Adrenal gland (tissue), 12 donors: ENCODE results near the gene RNASE13. TPM values are rescaled to one million over a fixed set of nuclear protein-coding genes. Genes with fewer than 3 reads are reported as not detected.

ENCODE experiments used
- DNase-seq, 7 donors: peaks; one replicate each; pipeline ENCODE4 v3.0.0-alpha.2; 2019 to 2020
- H3K27ac ChIP-seq, 5 donors: fragments of 200-600 bp; sonication (generic) in 4 of 5; 1 replicate in 3 of 5; 2 replicates in 2 of 5; pipeline versions ENCODE4 v1.5.1 to v1.8.0; 2016 to 2020; ENCODE audit warnings: mild to moderate bottlenecking in 1 of 5
- H3K27me3 ChIP-seq: fragments of 200-600 bp; 2 replicates; pipeline ENCODE4 v1.8.0; 2021
- H3K36me3 ChIP-seq, 2 donors: fragments of 200-600 bp; replicated peaks in 1 of 2; 1 replicate in 1 of 2; 2 replicates in 1 of 2; pipeline versions ENCODE4 v1.5.1 to v1.8.0; 2018 to 2022
- H3K4me1 ChIP-seq, 2 donors: fragments of 200-600 bp; replicated peaks in 1 of 2; 1 replicate in 1 of 2; 2 replicates in 1 of 2; pipeline versions ENCODE4 v1.5.1 to v1.8.0; 2018 to 2021
- H3K4me3 ChIP-seq, 4 donors: fragments of 200-600 bp; sonication (generic) in 3 of 4; one replicate each; pipeline ENCODE4 v1.5.1; 2016 to 2018
- H3K9me3 ChIP-seq, 3 donors: fragments of 200-600 bp; sonication (generic) in 1 of 3; replicated peaks in 1 of 3; 1 replicate in 2 of 3; 2 replicates in 1 of 3; pipeline versions ENCODE4 v1.5.1 to v1.8.0; 2016 to 2021
- CTCF ChIP-seq, 6 experiments: fragments of 450-650 bp in 4 of 6; fragments of 200-600 bp in 2 of 6; sonication (generic) in 1 of 6; IDR thresholded peaks; 1 replicate in 5 of 6; 2 replicates in 1 of 6; pipeline versions ENCODE4 v1.5.1 to v1.8.0; 2016 to 2021; ENCODE audit warnings: antibody characterized with exemption in 6 of 6, mild to moderate bottlenecking in 2 of 6, moderate library complexity in 1 of 6
- POLR2A ChIP-seq, 2 donors: fragments of 450-650 bp; IDR thresholded peaks; one replicate each; pipeline ENCODE4 v1.6.1; 2017; ENCODE audit warnings: antibody characterized with exemption in 2 of 2, mild to moderate bottlenecking in 2 of 2, moderate library complexity in 1 of 2
- WGBS, 4 donors: extraction: QIAGEN DNeasy Blood & Tissue Kit in 2 of 4; methylation state at CpG; one replicate each; pipeline versions ENCODE4 v1.1.5 to v1.1.7; 2013 to 2017; 5-methylcytosine and 5-hydroxymethylcytosine counted together
- intact Hi-C, 2 donors: fragments of 100-400 bp; cut with DNase I; formaldehyde crosslinking; loops; one replicate each; pipeline versions ENCODE4 v1.14.1 to v1.15.0; 2022 to 2023
- polyA plus RNA-seq, 3 donors: library from polyadenylated mRNA; stranded (reverse); fragments of 200-250 nt in 2 of 3; fragments of 350-450 nt in 1 of 3; fragmentation: Illumina TruSeq in 1 of 3; extraction: RNeasy Lipid Tissue Mini Kit (QIAGEN cat#74804) in 1 of 3; gene quantifications; one replicate each; pipeline ENCODE4 v1.2.3, GENCODE V29; 2013 to 2014
- total RNA-seq, 9 donors: library from RNA; depleted of rRNA in 4 of 9; stranded (reverse); fragments of >200 nt in 4 of 9; fragments of 120-200 nt in 1 of 9; fragmentation: NEBNext Ultra II Directional in 1 of 9; extraction: Animal tissue kit (Norgen Biotek cat#: 25700) in 1 of 9; gene quantifications; one replicate each; pipeline versions ENCODE4 v1.1.0 to v1.2.4, GENCODE V29; 2013 to 2023
- donor health status: healthy with polysubstance abuse.
- donor health status: Bipolar disorder and iron deficiency.
- donor health status: DM: yes; HTN: yes; CAD: no.
- donor health status: DM: no; HTN: no; CAD: no.
- donor health status: DM: no; HTN: no; CAD: no.
- donor health status: DM: yes; HTN: yes; CAD: no.

Gene RNASE13
- total and polyA plus RNA-seq, 12 donors: 0.03 to 0.27 TPM; not detected in 10

DNA sequence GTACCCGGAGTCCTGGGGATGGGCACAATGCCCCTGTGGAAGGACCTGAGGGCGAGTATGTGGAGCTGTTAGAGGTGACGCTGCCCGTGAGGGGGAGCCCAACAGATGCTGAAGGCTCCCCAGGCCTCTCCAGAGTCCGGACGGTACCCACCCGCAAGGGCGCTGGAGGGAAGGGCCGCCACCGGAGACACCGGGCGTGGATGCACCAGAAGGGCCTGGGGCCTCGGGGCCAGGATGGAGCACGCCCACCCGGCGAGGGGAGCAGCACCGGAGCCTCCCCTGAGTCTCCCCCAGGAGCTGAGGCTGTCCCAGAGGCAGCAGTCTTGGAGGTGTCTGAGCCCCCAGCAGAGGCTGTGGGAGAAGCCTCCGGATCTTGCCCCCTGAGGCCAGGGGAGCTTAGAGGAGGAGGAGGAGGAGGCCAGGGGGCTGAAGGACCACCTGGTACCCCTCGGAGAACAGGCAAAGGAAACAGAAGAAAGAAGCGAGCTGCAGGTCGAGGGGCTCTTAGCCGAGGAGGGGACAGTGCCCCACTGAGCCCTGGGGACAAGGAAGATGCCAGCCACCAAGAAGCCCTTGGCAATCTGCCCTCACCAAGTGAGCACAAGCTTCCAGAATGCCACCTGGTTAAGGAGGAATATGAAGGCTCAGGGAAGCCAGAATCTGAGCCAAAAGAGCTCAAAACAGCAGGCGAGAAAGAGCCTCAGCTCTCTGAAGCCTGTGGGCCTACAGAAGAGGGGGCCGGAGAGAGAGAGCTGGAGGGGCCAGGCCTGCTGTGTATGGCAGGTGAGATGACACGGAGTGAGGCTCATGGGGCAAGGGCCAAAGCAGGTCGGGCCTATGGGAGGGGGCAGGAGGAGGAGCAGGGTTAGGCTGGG, 40.0 kb upstream of the RNASE13 start:
- Histone ChIP-seq H3K36me3 (peaks cover 0 to 68% of the 10 kb centered on the region in 2 donors), H3K9me3 (no peaks in the 10 kb centered on the region), H3K27ac (peak overlapping the region in 1 of 5 donors; percentile 9), H3K27me3 (no peaks in the 10 kb centered on the region), H3K4me3 (no peak overlapping the region), H3K4me1 (peaks cover 16 to 21% of the 10 kb centered on the region in 2 donors)
- intact Hi-C loops: no loop called here
- WGBS, 4 donors: 85 to 89% (median 87%) methylated on average over 16 to 26 of the region's 26 CpGs
- no peak for DNase-seq
- TF ChIP-seq POLR2A (IDR thresholded peaks at IDR 0.05): no peak
- no peak for TF ChIP-seq CTCF (IDR thresholded peaks at IDR 0.05)

GRCh38 chr14:21073921-21074320, 39.3 kb upstream of the RNASE13 start:
- peaks cover 23 to 28% of the 10 kb centered on the region in 2 donors for H3K4me1 ChIP-seq
- WGBS, 4 donors: 90 to 96% (median 92%) methylated on average over 4 to 9 of the region's 9 CpGs
- H3K27ac ChIP-seq: no peak overlapping the region
- H3K4me3 ChIP-seq: no peak overlapping the region
- DNase-seq: peak in 1 of 7 donors; percentile 20
- no peak for TF ChIP-seq POLR2A (IDR thresholded peaks at IDR 0.05)
- no peak for TF ChIP-seq CTCF (IDR thresholded peaks at IDR 0.05)
- H3K27me3 ChIP-seq: no peaks in the 10 kb centered on the region
- H3K36me3 ChIP-seq: peaks cover 0 to 61% of the 10 kb centered on the region in 2 donors
- intact Hi-C loops: no loop called here
- no peaks in the 10 kb centered on the region for H3K9me3 ChIP-seq

GRCh38 chr14:21072781-21073339, 38.3 kb upstream of the RNASE13 start:
- Histone ChIP-seq H3K36me3 (peaks cover 0 to 50% of the 10 kb centered on the region in 2 donors), H3K27me3 (no peaks in the 10 kb centered on the region), H3K4me3 (no peak overlapping the region), H3K4me1 (peaks cover 25 to 34% of the 10 kb centered on the region in 2 donors), H3K27ac (peak overlapping the region in 3 of 5 donors; percentile 85 to 93 (median 90)), H3K9me3 (no peaks in the 10 kb centered on the region)
- peak in 1 of 7 donors; percentile 33 for DNase-seq
- TF ChIP-seq POLR2A (IDR thresholded peaks at IDR 0.05): no peak
- TF ChIP-seq CTCF (IDR thresholded peaks at IDR 0.05): no peak
- intact Hi-C loops: no loop called here
- 54 to 74% (median 70%) methylated on average over 1 to 9 of the region's 9 CpGs for WGBS, 4 donors

DNA sequence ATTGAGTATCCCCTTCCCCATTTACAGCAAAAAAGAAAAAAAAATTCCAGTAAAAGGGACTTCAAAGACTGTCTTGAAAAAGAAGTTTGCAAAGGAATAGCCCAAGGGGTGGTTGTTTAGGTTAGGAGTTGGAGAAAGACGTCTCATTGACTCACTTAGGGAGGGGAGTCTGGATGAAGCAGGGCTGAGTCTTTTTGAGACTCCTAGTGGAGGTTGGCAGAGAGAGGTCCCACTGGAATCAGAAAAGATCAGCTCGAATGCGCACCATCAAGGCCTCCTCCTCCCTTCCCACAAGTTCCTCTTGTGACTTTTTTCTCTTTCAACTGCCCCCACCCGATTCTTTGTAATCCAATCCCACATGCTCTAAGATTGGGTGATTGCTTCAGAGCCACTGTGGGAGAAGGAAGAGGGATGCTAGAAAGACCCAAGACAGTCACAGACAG, 37.4 kb upstream of the RNASE13 start:
- H3K9me3 ChIP-seq: no peaks in the 10 kb centered on the region
- peak overlapping the region; percentile 43 to 93 (median 85) for H3K27ac ChIP-seq
- intact Hi-C loops: no loop called here
- no peaks in the 10 kb centered on the region for H3K27me3 ChIP-seq
- peak in 2 of 7 donors; percentile 29 to 44 for DNase-seq
- H3K36me3 ChIP-seq: peaks cover 0 to 42% of the 10 kb centered on the region in 2 donors
- peaks cover 25 to 29% of the 10 kb centered on the region in 2 donors for H3K4me1 ChIP-seq
- WGBS, 4 donors: 9 to 17% (median 11%) methylated on average over 4 of the region's 4 CpGs
- H3K4me3 ChIP-seq: peak overlapping the region in 3 of 4 donors; percentile 58 to 88 (median 67)
- TF ChIP-seq POLR2A (IDR thresholded peaks at IDR 0.05) (no peak), CTCF (IDR thresholded peaks at IDR 0.05) (peak in 3 of 6 experiments; percentile 11 to 24 (median 12))
